Psoas muscle (tissue), 8 donors: ENCODE data around the gene NSD2. TPM values are rescaled to one million over a fixed set of nuclear protein-coding genes. Genes with fewer than 3 reads are reported as not detected.
"Not testable (repeated sequence)": the region's sequence is repeated elsewhere in the genome, so short reads cannot be mapped to it uniquely, and the experiment has no call there.

ENCODE experiments used
- ATAC-seq, 4 donors: fragments of 200-7000 bp; cut with Tn5 transposase; one replicate each; pipeline ENCODE4 v1.9.1; 2020; ENCODE audit warnings: moderate library complexity in 3 of 4, mild to moderate bottlenecking in 2 of 4
- DNase-seq, 2 donors: peaks; one replicate each; pipeline ENCODE4 v3.0.0-alpha.2; 2020
- H3K27ac ChIP-seq: fragments of 200-600 bp; one replicate; pipeline ENCODE4 v1.8.0; 2022
- H3K27me3 ChIP-seq, 3 donors: fragments of 200-600 bp in 1 of 3; one replicate each; pipeline versions ENCODE4 v1.6.1 to v1.8.0; 2013 to 2022; ENCODE audit warnings: low read length in 2 of 3, mild to moderate bottlenecking in 2 of 3, moderate library complexity in 1 of 3; ENCODE audit not compliant: insufficient read depth in 3 of 3
- H3K36me3 ChIP-seq, 2 donors: fragments of 200-600 bp in 1 of 2; one replicate each; pipeline versions ENCODE4 v1.6.1 to v1.8.0; 2013 to 2022; ENCODE audit warnings: low read depth in 1 of 2, mild to moderate bottlenecking in 1 of 2, moderate library complexity in 1 of 2; ENCODE audit not compliant: insufficient read depth in 1 of 2
- H3K4me1 ChIP-seq: fragments of 200-600 bp; one replicate; pipeline ENCODE4 v1.8.0; 2022
- H3K4me3 ChIP-seq: fragments of 200-600 bp; one replicate; pipeline ENCODE4 v1.8.0; 2022; ENCODE audit warnings: mild to moderate bottlenecking
- H3K9me3 ChIP-seq: fragments of 200-600 bp; one replicate; pipeline ENCODE4 v1.8.0; 2022
- WGBS, 3 donors: extraction: QIAGEN DNeasy Blood & Tissue Kit; methylation state at CpG; one replicate each; pipeline versions ENCODE4 v1.1.6 to v1.1.7; 2013; 5-methylcytosine and 5-hydroxymethylcytosine counted together
- intact Hi-C, 2 donors: fragments of 100-400 bp; cut with DNase I; formaldehyde crosslinking; loops; one replicate each; pipeline versions ENCODE4 v1.11.0 to v1.14.2; 2022
- polyA plus RNA-seq, 3 donors: library from polyadenylated mRNA; stranded (reverse); fragments of 200-250 nt; gene quantifications; one replicate each; pipeline ENCODE4 v1.2.3, GENCODE V29; 2013
- total RNA-seq, 4 donors: library from RNA; stranded (reverse); fragmentation: NEBNext Ultra II Directional in 2 of 4; extraction: Animal tissue kit (Norgen Biotek cat#: 25700) in 2 of 4; gene quantifications; one replicate each; pipeline versions ENCODE4 v1.2.1 to v1.2.4, GENCODE V29; 2021 to 2023
- TF ChIP-seq, protein P1 (sequence below): fragments of 200-600 bp; IDR thresholded peaks from one replicate; pipeline ENCODE4 v1.8.0; 2022; ENCODE audit warnings: antibody characterized with exemption
- donor health status: healthy with polysubstance abuse.
- donor health status: DM: no; HTN: no; CAD: no; lungs with moderate emphysema.
- donor health status: Bipolar disorder and iron deficiency.
- donor health status: healthy.
- donor health status: DM: yes; HTN: yes; CAD: no.
- donor health status: DM: no; HTN: no; CAD: no.
- donor health status: DM: no; HTN: no; CAD: no.
- donor health status: DM: yes; HTN: yes; CAD: no.

Gene NSD2
- total and polyA plus RNA-seq, 7 donors: 5.6 to 36.0 (median 21.2) TPM

DNA sequence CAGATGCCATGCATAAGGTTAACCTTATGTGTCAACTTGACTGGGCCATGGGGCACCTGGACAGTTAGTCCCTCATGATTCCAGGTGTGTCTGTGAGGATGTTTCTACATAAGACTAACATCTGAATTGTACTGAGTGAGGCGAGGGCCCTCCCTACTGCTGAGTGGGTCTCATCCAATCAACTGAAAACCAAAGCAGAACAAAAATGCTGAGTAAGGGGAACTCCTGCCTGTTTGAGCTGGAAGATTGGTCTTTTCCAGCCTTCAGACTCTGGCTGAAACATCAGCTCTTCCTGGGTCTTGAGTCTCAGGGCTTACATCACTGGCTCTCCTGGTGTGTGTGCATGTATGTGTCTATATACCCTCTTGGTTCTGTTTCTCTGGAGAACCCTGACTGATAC lies 123.7 kb downstream of the NSD2 start:
- Histone ChIP-seq H3K27me3 (no peaks in the 10 kb centered on the region), H3K27ac (no peak overlapping the region), H3K4me3 (no peak overlapping the region), H3K9me3 (no peaks in the 10 kb centered on the region), H3K36me3 (peaks cover 0 to 17% of the 10 kb centered on the region in 2 donors), H3K4me1 (no peaks in the 10 kb centered on the region)
- TF ChIP-seq, protein P1, sequence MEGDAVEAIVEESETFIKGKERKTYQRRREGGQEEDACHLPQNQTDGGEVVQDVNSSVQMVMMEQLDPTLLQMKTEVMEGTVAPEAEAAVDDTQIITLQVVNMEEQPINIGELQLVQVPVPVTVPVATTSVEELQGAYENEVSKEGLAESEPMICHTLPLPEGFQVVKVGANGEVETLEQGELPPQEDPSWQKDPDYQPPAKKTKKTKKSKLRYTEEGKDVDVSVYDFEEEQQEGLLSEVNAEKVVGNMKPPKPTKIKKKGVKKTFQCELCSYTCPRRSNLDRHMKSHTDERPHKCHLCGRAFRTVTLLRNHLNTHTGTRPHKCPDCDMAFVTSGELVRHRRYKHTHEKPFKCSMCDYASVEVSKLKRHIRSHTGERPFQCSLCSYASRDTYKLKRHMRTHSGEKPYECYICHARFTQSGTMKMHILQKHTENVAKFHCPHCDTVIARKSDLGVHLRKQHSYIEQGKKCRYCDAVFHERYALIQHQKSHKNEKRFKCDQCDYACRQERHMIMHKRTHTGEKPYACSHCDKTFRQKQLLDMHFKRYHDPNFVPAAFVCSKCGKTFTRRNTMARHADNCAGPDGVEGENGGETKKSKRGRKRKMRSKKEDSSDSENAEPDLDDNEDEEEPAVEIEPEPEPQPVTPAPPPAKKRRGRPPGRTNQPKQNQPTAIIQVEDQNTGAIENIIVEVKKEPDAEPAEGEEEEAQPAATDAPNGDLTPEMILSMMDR: no peak
- intact Hi-C loops: loop anchor here in 1 of 2 donors (10.0 kb wide), 1 partner anchor 190 kb away; no protein-coding TSS in a partner anchor
- WGBS, 3 donors: 89 to 100% (median 96%) methylated on average over 1 of the region's 1 CpG
- DNase-seq (peak in 1 of 2 donors; percentile 17), ATAC-seq (no peak)

GRCh38 chr4:1996866-1997611 lies 125.8 kb downstream of the NSD2 start:
- TF ChIP-seq, protein P1: no peak
- no peak overlapping the region for H3K27ac ChIP-seq
- ATAC-seq: peak in 2 of 4 donors; percentile 22 to 28
- H3K36me3 ChIP-seq: no peaks in the 10 kb centered on the region
- H3K4me3 ChIP-seq: no peak overlapping the region
- intact Hi-C loops: loop anchor here in 1 of 2 donors (10.0 kb wide), 1 partner anchor 188 kb away; no protein-coding TSS in a partner anchor
- no peaks in the 10 kb centered on the region for H3K9me3 ChIP-seq
- WGBS, 3 donors: 77 to 81% (median 81%) methylated on average over 3 of the region's 3 CpGs
- no peaks in the 10 kb centered on the region for H3K4me1 ChIP-seq
- DNase-seq: no peak
- H3K27me3 ChIP-seq: no peaks in the 10 kb centered on the region

- intact Hi-C loops: loop anchor here in 1 of 2 donors (10.0 kb wide), 1 partner anchor 187 kb away; no protein-coding TSS in a partner anchor
- 92 to 99% (median 97%) methylated on average over 4 of the region's 4 CpGs for whole genome bisulfite sequencing, 3 donors
- TF ChIP-seq, protein P1: no peak
- H3K4me3 ChIP-seq: no peak overlapping the region
- no peak overlapping the region for H3K27ac ChIP-seq
- no peak for ATAC-seq
- no peaks in the 10 kb centered on the region for H3K4me1 ChIP-seq
- no peak for DNase-seq
- H3K27me3 ChIP-seq: no peaks in the 10 kb centered on the region
- no peaks in the 10 kb centered on the region for H3K9me3 ChIP-seq
- no peaks in the 10 kb centered on the region for H3K36me3 ChIP-seq
These were observed 126.5 kb downstream of the NSD2 start for GRCh38 chr4:1997712-1998111.

GRCh38 chr4:1998296-1998695 lies 127.1 kb downstream of the NSD2 start:
- no peak for DNase-seq
- 92 to 96% (median 95%) methylated on average over 7 of the region's 7 CpGs for WGBS, 3 donors

DNA sequence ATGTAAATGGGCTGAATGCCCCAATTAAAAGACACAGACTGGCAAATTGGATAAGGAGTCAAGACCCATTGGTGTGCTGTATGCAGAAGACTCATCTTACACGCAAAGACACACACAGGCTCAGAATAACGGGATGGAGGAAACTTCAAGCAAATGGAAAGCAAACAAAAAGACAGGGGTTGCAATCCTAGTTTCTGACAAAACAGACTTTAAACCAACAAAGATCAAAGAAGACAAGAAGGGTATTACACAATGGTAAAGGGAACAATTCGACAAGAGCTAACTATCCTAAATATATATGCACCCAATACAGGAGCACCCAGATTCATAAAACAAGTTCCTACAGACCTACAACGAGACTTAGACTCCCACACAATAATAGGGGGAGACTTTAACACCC lies 128.1 kb downstream of the NSD2 start:
- ATAC-seq, H3K27ac ChIP-seq, DNase-seq, H3K4me3 ChIP-seq, H3K4me1 ChIP-seq, H3K27me3 ChIP-seq, H3K9me3 ChIP-seq: not testable (repeated sequence)
- WGBS, 3 donors: 96 to 98% (median 97%) methylated on average over 4 of the region's 4 CpGs
- peaks cover 0 to 13% of the 10 kb centered on the region in 2 donors for H3K36me3 ChIP-seq
- intact Hi-C loops: loop anchor here in 1 of 2 donors (10.0 kb wide), 1 partner anchor 185 kb away; no protein-coding TSS in a partner anchor

More at GRCh38 chr4:1998296-1998695, 127.1 kb downstream of the NSD2 start:
- peaks cover 0 to 4% of the 10 kb centered on the region in 2 donors for H3K36me3 ChIP-seq
- no peak for ATAC-seq
- no peak overlapping the region for H3K27ac ChIP-seq
- no peaks in the 10 kb centered on the region for H3K9me3 ChIP-seq
- H3K4me1 ChIP-seq: no peaks in the 10 kb centered on the region
- TF ChIP-seq, protein P1: no peak
- no peaks in the 10 kb centered on the region for H3K27me3 ChIP-seq
- H3K4me3 ChIP-seq: no peak overlapping the region
- intact Hi-C loops: loop anchor here in 1 of 2 donors (10.0 kb wide), 1 partner anchor 187 kb away; no protein-coding TSS in a partner anchor

GRCh38 chr4:2003361-2003760 lies 132.2 kb downstream of the NSD2 start:
- ATAC-seq, H3K27ac ChIP-seq, H3K4me3 ChIP-seq, intact Hi-C loops, H3K9me3 ChIP-seq, DNase-seq, H3K27me3 ChIP-seq: not testable (repeated sequence)
- Histone ChIP-seq H3K36me3 (peaks cover 4 to 40% of the 10 kb centered on the region in 2 donors), H3K4me1 (peaks cover 14% of the 10 kb centered on the region)
- WGBS, 3 donors: 77 to 96% (median 84%) methylated on average over 2 of the region's 2 CpGs
